ENCODE results near the gene TARBP2.

Gene TARBP2

DNA sequence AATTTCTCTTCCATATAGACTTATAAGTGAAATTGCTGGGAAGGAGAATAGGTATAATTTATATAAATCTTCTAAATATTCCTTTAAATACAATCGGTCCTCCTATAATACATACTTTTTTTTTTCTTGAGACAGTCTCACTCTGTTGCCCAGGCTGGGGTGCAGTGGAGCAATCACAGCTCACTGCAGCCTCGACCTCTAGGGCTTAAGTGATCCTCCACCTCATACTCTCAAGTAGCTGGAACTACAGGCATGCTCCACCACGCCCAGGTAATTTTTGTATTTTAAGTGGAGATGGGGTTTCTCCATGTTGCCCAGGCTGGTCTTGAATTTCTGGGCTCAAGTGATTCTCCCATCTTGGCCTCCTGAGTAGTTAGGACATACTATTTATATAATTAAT is 35.9 kb downstream of the TARBP2 start:
- no peak for TF ChIP-seq ZFP30 (CRISPR knock-in tag; IDR thresholded peaks at IDR 0.05)
- no peak for TF ChIP-seq TOX (CRISPR knock-in tag; IDR thresholded peaks at IDR 0.05; ENCODE audit: borderline replicate concordance)
- TF ChIP-seq, protein P1, sequence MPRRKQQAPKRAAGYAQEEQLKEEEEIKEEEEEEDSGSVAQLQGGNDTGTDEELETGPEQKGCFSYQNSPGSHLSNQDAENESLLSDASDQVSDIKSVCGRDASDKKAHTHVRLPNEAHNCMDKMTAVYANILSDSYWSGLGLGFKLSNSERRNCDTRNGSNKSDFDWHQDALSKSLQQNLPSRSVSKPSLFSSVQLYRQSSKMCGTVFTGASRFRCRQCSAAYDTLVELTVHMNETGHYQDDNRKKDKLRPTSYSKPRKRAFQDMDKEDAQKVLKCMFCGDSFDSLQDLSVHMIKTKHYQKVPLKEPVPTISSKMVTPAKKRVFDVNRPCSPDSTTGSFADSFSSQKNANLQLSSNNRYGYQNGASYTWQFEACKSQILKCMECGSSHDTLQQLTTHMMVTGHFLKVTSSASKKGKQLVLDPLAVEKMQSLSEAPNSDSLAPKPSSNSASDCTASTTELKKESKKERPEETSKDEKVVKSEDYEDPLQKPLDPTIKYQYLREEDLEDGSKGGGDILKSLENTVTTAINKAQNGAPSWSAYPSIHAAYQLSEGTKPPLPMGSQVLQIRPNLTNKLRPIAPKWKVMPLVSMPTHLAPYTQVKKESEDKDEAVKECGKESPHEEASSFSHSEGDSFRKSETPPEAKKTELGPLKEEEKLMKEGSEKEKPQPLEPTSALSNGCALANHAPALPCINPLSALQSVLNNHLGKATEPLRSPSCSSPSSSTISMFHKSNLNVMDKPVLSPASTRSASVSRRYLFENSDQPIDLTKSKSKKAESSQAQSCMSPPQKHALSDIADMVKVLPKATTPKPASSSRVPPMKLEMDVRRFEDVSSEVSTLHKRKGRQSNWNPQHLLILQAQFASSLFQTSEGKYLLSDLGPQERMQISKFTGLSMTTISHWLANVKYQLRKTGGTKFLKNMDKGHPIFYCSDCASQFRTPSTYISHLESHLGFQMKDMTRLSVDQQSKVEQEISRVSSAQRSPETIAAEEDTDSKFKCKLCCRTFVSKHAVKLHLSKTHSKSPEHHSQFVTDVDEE (CRISPR knock-in tag; IDR thresholded peaks at IDR 0.05) = no peak
- TF ChIP-seq ZNF70 (CRISPR knock-in tag; IDR thresholded peaks at IDR 0.05) = no peak
- TF ChIP-seq PPARA (CRISPR knock-in tag; IDR thresholded peaks at IDR 0.05; ENCODE audit: borderline replicate concordance) = no peak
- no peak for TF ChIP-seq TCF4 (CRISPR knock-in tag; IDR thresholded peaks at IDR 0.05; ENCODE audit: borderline replicate concordance)
- TF ChIP-seq ARNTL (CRISPR knock-in tag; IDR thresholded peaks at IDR 0.05; ENCODE audit: borderline replicate concordance, low read depth) = no peak
- TF ChIP-seq ESRRG (CRISPR knock-in tag; IDR thresholded peaks at IDR 0.05) = no peak
- TF ChIP-seq ZFP3 (CRISPR knock-in tag; IDR thresholded peaks at IDR 0.05) = no peak
- TF ChIP-seq ISL1 (CRISPR knock-in tag; IDR thresholded peaks at IDR 0.05) = no peak
- TF ChIP-seq, protein P2, sequence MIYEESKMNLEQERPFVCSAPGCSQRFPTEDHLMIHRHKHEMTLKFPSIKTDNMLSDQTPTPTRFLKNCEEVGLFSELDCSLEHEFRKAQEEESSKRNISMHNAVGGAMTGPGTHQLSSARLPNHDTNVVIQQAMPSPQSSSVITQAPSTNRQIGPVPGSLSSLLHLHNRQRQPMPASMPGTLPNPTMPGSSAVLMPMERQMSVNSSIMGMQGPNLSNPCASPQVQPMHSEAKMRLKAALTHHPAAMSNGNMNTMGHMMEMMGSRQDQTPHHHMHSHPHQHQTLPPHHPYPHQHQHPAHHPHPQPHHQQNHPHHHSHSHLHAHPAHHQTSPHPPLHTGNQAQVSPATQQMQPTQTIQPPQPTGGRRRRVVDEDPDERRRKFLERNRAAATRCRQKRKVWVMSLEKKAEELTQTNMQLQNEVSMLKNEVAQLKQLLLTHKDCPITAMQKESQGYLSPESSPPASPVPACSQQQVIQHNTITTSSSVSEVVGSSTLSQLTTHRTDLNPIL (CRISPR knock-in tag; IDR thresholded peaks at IDR 0.05; ENCODE audit: low read depth) = no peak
- no peak for ATAC-seq

DNA sequence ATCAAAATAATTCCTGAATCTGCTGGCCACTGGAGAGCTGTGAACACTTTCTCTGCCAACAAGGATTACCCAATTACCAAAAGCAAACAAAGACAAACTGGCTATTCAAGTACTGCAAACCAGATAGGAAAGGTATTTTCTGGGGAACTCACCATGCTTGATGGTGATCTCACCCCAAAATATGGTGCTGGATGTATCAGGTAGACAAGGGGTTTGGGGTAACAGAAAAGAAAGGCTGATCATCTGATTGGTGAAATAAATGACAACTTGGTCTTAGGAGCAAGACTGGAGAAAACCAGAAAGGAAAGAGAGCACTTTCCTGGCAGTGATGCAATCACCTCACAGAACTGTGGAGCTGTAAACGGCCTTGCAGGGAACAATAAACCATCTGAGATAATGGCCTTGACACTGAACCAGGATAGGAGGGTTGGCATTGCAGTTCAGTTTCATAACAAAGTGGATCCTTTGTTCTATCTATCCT is 37.2 kb downstream of the TARBP2 start:
- TF ChIP-seq PPARA (CRISPR knock-in tag; IDR thresholded peaks at IDR 0.05; ENCODE audit: borderline replicate concordance) (no peak), OSR1 (CRISPR knock-in tag; IDR thresholded peaks at IDR 0.05) (no peak), BACH2 (CRISPR knock-in tag; IDR thresholded peaks at IDR 0.05; ENCODE audit: borderline replicate concordance) (no peak), ESRRG (CRISPR knock-in tag; IDR thresholded peaks at IDR 0.05) (no peak), CSDC2 (CRISPR knock-in tag; IDR thresholded peaks at IDR 0.05) (no peak), ARNTL (CRISPR knock-in tag; IDR thresholded peaks at IDR 0.05; ENCODE audit: borderline replicate concordance, low read depth) (no peak), SNAI2 (CRISPR knock-in tag; IDR thresholded peaks at IDR 0.05) (no peak), ZNF8 (CRISPR knock-in tag; IDR thresholded peaks at IDR 0.05) (no peak), ZFP3 (CRISPR knock-in tag; IDR thresholded peaks at IDR 0.05) (no peak)
- TF ChIP-seq, protein P3, sequence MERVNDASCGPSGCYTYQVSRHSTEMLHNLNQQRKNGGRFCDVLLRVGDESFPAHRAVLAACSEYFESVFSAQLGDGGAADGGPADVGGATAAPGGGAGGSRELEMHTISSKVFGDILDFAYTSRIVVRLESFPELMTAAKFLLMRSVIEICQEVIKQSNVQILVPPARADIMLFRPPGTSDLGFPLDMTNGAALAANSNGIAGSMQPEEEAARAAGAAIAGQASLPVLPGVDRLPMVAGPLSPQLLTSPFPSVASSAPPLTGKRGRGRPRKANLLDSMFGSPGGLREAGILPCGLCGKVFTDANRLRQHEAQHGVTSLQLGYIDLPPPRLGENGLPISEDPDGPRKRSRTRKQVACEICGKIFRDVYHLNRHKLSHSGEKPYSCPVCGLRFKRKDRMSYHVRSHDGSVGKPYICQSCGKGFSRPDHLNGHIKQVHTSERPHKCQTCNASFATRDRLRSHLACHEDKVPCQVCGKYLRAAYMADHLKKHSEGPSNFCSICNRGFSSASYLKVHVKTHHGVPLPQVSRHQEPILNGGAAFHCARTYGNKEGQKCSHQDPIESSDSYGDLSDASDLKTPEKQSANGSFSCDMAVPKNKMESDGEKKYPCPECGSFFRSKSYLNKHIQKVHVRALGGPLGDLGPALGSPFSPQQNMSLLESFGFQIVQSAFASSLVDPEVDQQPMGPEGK (CRISPR knock-in tag; IDR thresholded peaks at IDR 0.05; ENCODE audit: borderline replicate concordance) = no peak
- ATAC-seq = no peak

DNA sequence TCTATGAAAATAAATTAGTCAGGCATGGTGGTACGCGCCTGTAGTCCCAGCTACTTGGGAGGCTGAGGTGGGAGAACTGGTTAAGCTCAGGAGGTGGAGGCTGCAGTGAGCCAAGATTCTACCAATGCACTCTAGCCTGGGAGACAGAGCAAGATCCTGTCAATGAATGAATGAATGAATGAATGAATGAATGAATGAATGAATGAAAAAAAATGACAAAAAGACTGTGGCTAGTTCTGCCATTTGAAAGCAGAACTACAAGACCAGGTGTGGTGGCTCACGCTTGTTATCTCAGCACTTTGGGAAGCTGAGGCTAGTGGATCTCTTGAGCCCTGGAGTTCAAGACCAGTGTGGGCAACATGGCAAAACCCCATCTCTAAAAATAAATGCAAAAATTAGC is 38.4 kb downstream of the TARBP2 start:
- no peak for ATAC-seq
- TF ChIP-seq ZC3H10 (CRISPR knock-in tag; IDR thresholded peaks at IDR 0.05) = no peak
- no peak for TF ChIP-seq ARNTL (CRISPR knock-in tag; IDR thresholded peaks at IDR 0.05; ENCODE audit: borderline replicate concordance, low read depth)
- no peak for TF ChIP-seq BACH2 (CRISPR knock-in tag; IDR thresholded peaks at IDR 0.05; ENCODE audit: borderline replicate concordance)
- TF ChIP-seq CSDC2 (CRISPR knock-in tag; IDR thresholded peaks at IDR 0.05) = no peak
- no peak for TF ChIP-seq GLIS3 (CRISPR knock-in tag; IDR thresholded peaks at IDR 0.05)
- no peak for TF ChIP-seq SNAI2 (CRISPR knock-in tag; IDR thresholded peaks at IDR 0.05)
- TF ChIP-seq, protein P1 (CRISPR knock-in tag; IDR thresholded peaks at IDR 0.05) = no peak
- TF ChIP-seq ZFP3 (CRISPR knock-in tag; IDR thresholded peaks at IDR 0.05) = no peak
- TF ChIP-seq ZNF70 (CRISPR knock-in tag; IDR thresholded peaks at IDR 0.05) = no peak
- no peak for TF ChIP-seq ZNF8 (CRISPR knock-in tag; IDR thresholded peaks at IDR 0.05)
- TF ChIP-seq, protein P2 (CRISPR knock-in tag; IDR thresholded peaks at IDR 0.05; ENCODE audit: low read depth) = no peak
- no peak for TF ChIP-seq ISL1 (CRISPR knock-in tag; IDR thresholded peaks at IDR 0.05)
- TF ChIP-seq OSR1 (CRISPR knock-in tag; IDR thresholded peaks at IDR 0.05) = no peak
- TF ChIP-seq, protein P3 (CRISPR knock-in tag; IDR thresholded peaks at IDR 0.05; ENCODE audit: borderline replicate concordance) = no peak

Measured in SK-N-SH treated with all-trans-retinoic acid at 6 μM for 48 hours (cell line).